Activated CD4-positive, CD25-positive, alpha-beta regulatory T cell treated with anti-CD3 and anti-CD28 coated beads, Interleukin-2, amount 50 U/mL, for 16 hours (primary cell): ENCODE results near the gene ILKAP.

Experiments
- DNase-seq: peaks from one replicate; pipeline ENCODE4 v3.0.0-alpha.2; 2020; ENCODE audit warnings: low read depth, low spot score

ILKAP gene

DNA sequence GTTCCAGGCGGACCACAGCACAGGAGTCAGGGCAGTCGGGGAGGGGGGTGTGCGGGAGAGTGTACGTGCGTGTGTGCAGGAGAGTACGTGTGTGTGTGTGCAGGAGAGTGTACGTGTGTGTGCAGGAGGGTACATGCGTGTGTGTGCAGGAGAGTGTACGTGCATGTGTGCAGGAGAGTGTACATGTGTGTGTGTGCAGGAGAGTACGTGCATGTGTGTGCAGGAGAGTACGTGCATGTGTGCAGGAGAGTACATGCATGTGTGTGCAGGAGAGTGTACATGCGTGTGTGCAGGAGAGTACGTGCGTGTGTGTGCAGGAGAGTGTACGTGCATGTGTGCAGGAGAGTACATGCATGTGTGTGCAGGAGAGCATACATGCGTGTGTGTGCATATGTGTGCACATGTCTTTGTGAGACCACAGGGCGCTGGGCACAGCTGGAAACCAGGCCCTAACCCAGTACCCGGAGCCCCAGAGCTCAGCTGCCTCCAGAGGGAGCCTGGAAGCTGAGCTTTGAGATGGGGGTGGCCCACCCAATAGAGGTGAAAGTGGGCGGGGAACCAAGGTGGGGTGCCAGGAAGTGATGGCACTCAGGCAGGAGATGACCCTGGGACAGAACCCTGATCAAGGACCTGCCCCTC, 78.9 kb downstream of the ILKAP start:
- DNase-seq, result no peak

DNA sequence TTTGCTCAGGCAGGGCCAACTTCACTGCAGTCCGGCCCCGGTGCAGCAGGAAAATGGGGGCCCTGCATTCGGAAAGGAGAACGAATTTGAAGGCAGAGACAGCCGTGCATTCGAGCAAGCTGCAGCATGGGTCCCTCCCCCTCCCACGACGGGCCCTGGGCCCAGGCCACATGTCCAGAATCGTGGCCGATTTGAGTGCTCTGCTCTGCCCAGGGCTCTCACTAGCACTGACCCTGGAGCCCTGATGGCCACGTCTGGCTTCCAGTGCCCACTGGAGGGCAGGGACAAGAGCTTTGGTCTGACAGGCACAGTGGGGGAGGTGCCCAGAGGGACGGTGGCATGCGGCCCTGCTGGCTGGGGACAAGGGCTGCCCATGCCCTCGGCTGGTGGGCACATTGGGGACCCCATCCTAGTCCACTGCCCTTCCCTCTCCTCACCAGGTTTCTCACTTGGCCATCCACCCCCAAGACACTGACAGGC, 79.5 kb downstream of the ILKAP start:
- DNase-seq, result no peak

DNA sequence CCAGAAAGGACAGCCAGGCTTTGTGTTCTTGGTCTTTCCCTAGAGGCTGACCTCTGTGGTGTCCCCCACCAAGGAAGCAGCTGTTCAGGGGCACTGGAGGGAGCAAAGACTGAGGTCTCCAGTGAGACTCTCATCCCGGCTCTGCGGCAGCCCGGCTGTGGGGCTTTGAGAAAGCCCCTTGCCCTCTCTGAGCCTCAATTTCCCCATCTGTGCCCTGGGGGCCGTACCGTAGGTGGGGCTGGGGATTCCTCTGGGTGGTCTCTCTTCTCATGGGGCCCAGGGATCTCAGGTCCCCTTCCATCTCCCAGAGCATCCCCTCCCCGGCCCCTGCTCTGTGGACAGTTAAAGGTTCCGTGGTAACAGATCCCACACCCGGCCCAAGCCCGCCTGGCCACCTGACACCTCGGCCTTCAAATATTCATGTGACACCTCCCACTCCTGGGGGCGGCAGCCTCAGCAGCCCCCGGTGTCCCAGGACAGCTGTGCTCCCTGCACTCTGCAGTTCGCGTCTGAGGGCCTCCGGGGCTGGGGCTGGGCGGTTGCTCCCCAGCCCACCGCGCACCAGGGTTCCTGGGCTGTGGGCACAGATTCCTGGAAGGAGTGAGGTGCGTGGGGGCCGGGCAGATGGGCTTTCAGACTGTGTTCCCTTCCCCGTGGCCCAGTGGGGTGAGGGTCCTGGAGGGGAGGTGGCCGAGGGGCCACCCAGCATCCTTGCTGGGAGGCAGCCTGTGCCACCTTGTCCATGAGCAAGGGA, 80.1 kb downstream of the ILKAP start:
- no peak for DNase-seq

DNA sequence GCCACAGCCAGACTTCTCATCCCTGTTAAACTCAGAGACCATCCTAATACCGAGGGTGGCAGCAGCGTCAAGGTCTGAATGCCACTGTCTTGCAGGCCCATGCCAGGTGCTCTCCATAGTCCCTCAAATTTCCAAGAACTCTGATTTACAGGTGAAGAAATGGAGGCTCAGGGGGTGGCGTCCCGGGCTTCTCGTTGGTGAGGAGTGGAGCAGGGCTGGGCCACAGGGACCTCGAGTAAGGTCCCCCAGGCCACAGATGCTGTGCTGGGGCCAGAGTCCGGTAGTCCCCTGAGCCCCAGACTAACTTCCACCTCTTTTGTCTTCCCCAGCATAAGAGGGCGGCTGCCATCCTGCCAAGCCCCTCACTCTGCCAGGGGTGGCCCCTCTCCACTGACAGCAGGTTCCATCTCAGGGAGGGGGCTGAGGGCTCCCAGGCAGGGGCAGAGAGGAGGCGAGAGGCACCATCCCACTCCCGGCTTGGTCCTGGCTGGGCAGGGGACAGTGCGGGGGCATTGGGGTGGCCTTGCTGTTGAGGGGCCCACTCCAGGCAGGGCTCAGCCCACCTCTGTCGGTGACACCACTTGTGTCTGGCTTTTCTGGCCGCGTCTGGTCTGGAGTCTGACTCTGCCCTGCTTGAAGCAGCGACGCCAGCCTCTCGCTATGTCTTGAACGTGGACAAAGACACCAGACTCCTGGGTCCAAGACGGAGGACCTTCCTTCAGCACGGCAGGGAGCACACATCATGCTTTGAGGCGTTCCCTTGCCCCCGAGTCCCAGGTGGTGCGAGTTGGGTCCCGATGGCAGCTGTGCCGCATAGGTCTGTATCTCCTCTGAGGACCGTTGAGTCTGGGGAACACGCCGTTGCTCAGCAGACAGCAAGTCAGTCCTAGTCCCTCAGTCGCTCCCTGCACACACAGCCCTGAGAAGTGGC, 80.9 kb downstream of the ILKAP start:
- DNase-seq, result no peak

DNA sequence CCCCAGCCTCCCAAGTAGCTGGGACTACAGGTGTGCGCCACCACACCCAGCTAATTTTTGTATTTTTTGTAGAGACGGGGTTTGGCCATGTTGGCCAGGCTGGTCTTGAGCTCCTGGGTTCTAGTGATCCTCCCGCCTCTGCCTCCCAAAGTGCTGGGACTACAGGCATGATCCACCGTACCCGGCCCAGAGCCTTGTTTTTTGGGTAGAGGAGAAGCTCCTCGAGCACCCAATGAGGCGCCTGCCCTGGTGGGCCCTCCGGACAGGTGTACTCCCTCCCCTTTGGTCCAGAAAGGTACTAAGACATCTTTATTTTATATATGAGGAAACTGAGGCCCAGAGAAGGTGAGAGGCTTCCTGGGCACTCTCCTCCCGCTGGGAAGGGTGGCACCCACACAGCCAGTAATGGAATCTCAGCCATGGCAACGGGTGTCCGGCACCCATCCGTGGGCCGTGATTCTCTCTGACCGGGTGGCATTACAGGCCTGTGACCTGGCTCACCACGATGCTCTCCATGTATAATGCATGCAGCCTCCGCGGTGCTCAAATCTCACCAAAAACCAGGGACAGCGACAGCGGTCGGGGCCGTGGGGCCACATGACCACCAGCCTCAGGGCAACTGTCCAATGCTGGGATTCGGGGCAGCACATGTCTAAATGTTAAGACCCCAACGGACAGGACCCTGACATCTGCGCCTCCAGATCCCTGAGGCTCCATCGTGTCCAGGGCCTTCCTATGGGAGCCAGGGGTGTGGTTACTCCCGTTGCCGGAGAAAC, 81.8 kb downstream of the ILKAP start:
- no peak for DNase-seq

DNA sequence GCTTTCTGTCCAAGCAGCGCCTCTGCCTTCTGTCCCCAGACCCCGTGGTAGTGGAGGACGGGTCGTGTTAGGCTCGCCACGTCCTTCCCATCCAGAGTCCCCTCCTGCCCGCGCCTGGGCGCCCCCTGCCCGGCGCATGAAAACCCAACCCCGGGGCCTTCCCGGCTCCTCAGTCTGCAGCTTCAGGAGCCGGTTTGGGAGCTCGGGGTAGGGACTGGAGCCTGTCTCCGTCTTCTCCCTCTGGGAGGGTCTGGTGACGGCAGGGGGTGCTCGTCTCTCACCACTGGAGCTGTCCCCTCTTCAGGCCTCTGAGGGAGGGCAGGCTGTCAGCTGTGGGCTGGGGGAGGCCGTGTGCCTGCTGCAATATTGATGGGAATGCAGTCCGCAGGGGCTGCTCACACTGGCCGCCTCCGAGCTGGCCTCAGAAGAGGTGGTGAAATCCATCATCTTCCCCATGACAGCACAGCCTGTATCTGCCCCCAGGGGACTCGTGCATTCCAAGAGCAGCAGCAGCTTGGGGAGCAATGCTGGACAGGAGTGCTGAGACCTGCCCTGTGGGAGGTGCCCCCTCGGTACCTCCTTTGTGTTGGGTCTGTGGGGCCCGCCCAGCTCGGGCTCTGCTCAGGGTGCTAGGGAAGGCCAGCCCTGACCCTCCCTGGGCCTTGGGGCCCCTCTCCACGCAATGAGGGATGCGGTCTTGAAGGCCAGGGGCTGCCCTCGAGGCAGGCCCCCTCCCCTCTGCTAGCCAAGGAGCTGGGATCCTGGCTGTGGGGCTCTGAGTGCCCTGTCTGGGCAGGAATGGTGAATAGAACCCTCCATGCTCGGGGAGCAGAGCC, 82.8 kb downstream of the ILKAP start:
- no peak for DNase-seq
